Measurements from ENCODE around the gene KCNB1. TPM values are rescaled to one million over a fixed set of nuclear protein-coding genes. Genes with fewer than 3 reads are reported as not detected.

KCNB1 gene
- total RNA-seq, 1 experiment from 2014 or later: 0.68 TPM

DNA sequence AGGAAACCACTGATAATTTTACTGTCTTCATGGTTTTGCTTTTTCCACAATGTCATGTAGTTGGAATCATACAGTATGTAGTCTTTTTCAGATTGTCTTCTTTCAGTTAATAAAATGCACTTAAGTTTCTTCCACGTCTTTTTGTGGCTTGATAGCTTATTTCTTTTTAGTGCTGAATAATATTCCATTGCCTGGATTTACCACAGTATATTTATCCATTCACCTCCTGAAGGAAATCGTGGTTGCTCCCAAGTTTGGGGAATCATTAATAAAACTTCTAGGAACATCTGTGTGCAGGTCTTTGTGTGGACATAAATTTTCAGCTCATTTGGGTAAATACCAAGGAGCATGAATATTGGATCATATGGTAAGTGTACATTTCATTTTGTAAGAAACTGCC is 165.8 kb downstream of the KCNB1 start:
- no peak overlapping the region for H3T11ph ChIP-seq (ENCODE audit: low read length)
- H3K27me3 ChIP-seq (ENCODE audit: insufficient read depth, low read length): peaks cover 20% of the 10 kb centered on the region; the same call in 1 of the 2 replicates
- WGBS (ENCODE audit: extremely low coverage, insufficient read length, low lambda C conversion rate): no CpG with 5 or more reads among the region's 2 CpGs
- no peak overlapping the region for H3K27ac Mint-ChIP-seq
- no peaks in the 10 kb centered on the region for H3K4me1 ChIP-seq (ENCODE audit: insufficient read depth, low read length)
- no peaks in the 10 kb centered on the region for H4K20me1 ChIP-seq (ENCODE audit: control insufficient read depth, insufficient read depth, insufficient read length)
- peaks cover 9% of the 10 kb centered on the region for H3K23me2 ChIP-seq (ENCODE audit: insufficient read length, low read depth, low read length, poor library complexity, severe bottlenecking)
- H3K4me2 ChIP-seq (ENCODE audit: insufficient read depth, insufficient read length, low read length): no peak overlapping the region
- H3K36me3 Mint-ChIP-seq (ENCODE audit: insufficient read depth in 1 of 3, low read depth in 3 of 3): no peaks in the 10 kb centered on the region; a peak in 1 of 7 replicates
- no peak overlapping the region for H2BK20ac ChIP-seq (ENCODE audit: low read depth, low read length, poor library complexity, severe bottlenecking)
- H3K14ac ChIP-seq (ENCODE audit: insufficient read depth, low read length): no peak overlapping the region
- H3K56ac ChIP-seq (ENCODE audit: insufficient read length, low read depth, low read length): no peak overlapping the region
- H3K9ac ChIP-seq (ENCODE audit: extremely low read depth, insufficient read length, low read length): no peak overlapping the region
- no peak overlapping the region for H3K27ac ChIP-seq (ENCODE audit: insufficient read length, low read depth, low read length)
- no peak overlapping the region for H3K18ac ChIP-seq (ENCODE audit: insufficient read length, low read depth, low read length)
- H3K4ac ChIP-seq (ENCODE audit: low read depth, low read length): no peak overlapping the region
- no peak overlapping the region for H2BK120ac ChIP-seq (ENCODE audit: low read depth, low read length, poor library complexity, severe bottlenecking)
- DNase-seq: no peak
- no peaks in the 10 kb centered on the region for H3K79me2 ChIP-seq (ENCODE audit: insufficient read depth, low read length)
- H2AFZ ChIP-seq (ENCODE audit: low read length): no peak overlapping the region
- H3K9me3 ChIP-seq (ENCODE audit: control insufficient read depth, low read depth, low read length): no peaks in the 10 kb centered on the region
- H2BK12ac ChIP-seq (ENCODE audit: insufficient read length, low read depth, low read length): no peak overlapping the region
- H3K79me1 ChIP-seq (ENCODE audit: insufficient read depth, low read depth, low read length, poor library complexity, severe bottlenecking): no peaks in the 10 kb centered on the region
- H3K27me3 Mint-ChIP-seq (ENCODE audit: low read depth): peaks cover 86% of the 10 kb centered on the region
- H4K8ac ChIP-seq (replicated peaks; ENCODE audit: insufficient read length, low read depth, low read length): no peak overlapping the region
- TF ChIP-seq, protein P1, sequence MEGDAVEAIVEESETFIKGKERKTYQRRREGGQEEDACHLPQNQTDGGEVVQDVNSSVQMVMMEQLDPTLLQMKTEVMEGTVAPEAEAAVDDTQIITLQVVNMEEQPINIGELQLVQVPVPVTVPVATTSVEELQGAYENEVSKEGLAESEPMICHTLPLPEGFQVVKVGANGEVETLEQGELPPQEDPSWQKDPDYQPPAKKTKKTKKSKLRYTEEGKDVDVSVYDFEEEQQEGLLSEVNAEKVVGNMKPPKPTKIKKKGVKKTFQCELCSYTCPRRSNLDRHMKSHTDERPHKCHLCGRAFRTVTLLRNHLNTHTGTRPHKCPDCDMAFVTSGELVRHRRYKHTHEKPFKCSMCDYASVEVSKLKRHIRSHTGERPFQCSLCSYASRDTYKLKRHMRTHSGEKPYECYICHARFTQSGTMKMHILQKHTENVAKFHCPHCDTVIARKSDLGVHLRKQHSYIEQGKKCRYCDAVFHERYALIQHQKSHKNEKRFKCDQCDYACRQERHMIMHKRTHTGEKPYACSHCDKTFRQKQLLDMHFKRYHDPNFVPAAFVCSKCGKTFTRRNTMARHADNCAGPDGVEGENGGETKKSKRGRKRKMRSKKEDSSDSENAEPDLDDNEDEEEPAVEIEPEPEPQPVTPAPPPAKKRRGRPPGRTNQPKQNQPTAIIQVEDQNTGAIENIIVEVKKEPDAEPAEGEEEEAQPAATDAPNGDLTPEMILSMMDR (conservative IDR thresholded peaks at IDR 0.05): no peak
- H2AK5ac ChIP-seq (ENCODE audit: insufficient read length, low read length): no peak overlapping the region
- H4K5ac ChIP-seq (ENCODE audit: insufficient read length, low read depth, low read length): no peak overlapping the region
- H3K9me3 Mint-ChIP-seq: peaks cover 5 to 10% of the 10 kb centered on the region in 2 experiments; a peak in 2 of 5 replicates
- H2BK15ac ChIP-seq (ENCODE audit: low read depth, low read length): no peak overlapping the region
- no peak overlapping the region for H3K4me3 Mint-ChIP-seq
- H3K23ac ChIP-seq (ENCODE audit: insufficient read length, low read depth, low read length): no peak overlapping the region
- no peak overlapping the region for H4K91ac ChIP-seq (ENCODE audit: insufficient read length, low read depth, low read length)
- no peak overlapping the region for H2BK5ac ChIP-seq (ENCODE audit: insufficient read length, low read length)
- peaks cover 17 to 20% of the 10 kb centered on the region in 2 experiments for H3K4me1 Mint-ChIP-seq

Data from H9 (cell line).